GM06990 (cell line): ENCODE data around the gene MED20.

Source experiments
- DNase-seq: peaks from one replicate; pipeline ENCODE4 v3.0.0-alpha.2; 2011; ENCODE audit not compliant: insufficient read length; ENCODE audit errors: extremely low read depth
- H3K27me3 ChIP-seq: replicated peaks from 2 replicates; pipeline ENCODE4 v1.6.0; 2011; ENCODE audit warnings: low read length; ENCODE audit not compliant: control insufficient read depth, insufficient read depth
- H3K36me3 ChIP-seq: 2 replicates; pipeline ENCODE4 v1.5.1; 2011; ENCODE audit warnings: low read length; ENCODE audit not compliant: control insufficient read depth, insufficient read depth
- H3K4me3 ChIP-seq: replicated peaks from 2 replicates; pipeline ENCODE4 v1.5.1; 2011; ENCODE audit warnings: low read depth, mild to moderate bottlenecking, control low read depth, low read length
- TF ChIP-seq, protein P1 (sequence below): IDR thresholded peaks from 2 replicates; pipeline ENCODE4 v1.5.1; 2011; ENCODE audit warnings: low read length, control low read depth, mild to moderate bottlenecking, inconsistent platforms; ENCODE audit not compliant: insufficient read depth, poor library complexity, severe bottlenecking

Gene MED20

GRCh38 chr6:41942067-41942851 is 21.3 kb upstream of the MED20 start:
- Histone ChIP-seq H3K27me3 (no peaks in the 10 kb centered on the region), H3K36me3 (peaks cover 2% of the 10 kb centered on the region; the same call in 1 of the 2 replicates), H3K4me3 (peak overlapping the region; percentile 96)
- TF ChIP-seq, protein P1, sequence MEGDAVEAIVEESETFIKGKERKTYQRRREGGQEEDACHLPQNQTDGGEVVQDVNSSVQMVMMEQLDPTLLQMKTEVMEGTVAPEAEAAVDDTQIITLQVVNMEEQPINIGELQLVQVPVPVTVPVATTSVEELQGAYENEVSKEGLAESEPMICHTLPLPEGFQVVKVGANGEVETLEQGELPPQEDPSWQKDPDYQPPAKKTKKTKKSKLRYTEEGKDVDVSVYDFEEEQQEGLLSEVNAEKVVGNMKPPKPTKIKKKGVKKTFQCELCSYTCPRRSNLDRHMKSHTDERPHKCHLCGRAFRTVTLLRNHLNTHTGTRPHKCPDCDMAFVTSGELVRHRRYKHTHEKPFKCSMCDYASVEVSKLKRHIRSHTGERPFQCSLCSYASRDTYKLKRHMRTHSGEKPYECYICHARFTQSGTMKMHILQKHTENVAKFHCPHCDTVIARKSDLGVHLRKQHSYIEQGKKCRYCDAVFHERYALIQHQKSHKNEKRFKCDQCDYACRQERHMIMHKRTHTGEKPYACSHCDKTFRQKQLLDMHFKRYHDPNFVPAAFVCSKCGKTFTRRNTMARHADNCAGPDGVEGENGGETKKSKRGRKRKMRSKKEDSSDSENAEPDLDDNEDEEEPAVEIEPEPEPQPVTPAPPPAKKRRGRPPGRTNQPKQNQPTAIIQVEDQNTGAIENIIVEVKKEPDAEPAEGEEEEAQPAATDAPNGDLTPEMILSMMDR = no peak
- no peak for DNase-seq

- TF ChIP-seq, protein P1 = no peak
- H3K36me3 ChIP-seq = peaks cover 8% of the 10 kb centered on the region
- DNase-seq = peak; percentile 95
- no peaks in the 10 kb centered on the region for H3K27me3 ChIP-seq
- H3K4me3 ChIP-seq = peak within 1 kb of the TSS; percentile 96
Measured at GRCh38 chr6:41941280-41942066, 20.5 kb upstream of the MED20 start, which contains the start of gene CCND3. CCND3 (minus strand) TSS chr6:41941808; CDS start chr6:41941649, 159 bp downstream.

- H3K4me3 ChIP-seq = peak overlapping the region; percentile 96
- TF ChIP-seq, protein P1 = no peak
- peaks cover 10% of the 10 kb centered on the region for H3K36me3 ChIP-seq
- no peaks in the 10 kb centered on the region for H3K27me3 ChIP-seq
- peak; percentile 66 for DNase-seq
Measured at GRCh38 chr6:41940759-41941279, 19.9 kb upstream of the MED20 start.

DNA sequence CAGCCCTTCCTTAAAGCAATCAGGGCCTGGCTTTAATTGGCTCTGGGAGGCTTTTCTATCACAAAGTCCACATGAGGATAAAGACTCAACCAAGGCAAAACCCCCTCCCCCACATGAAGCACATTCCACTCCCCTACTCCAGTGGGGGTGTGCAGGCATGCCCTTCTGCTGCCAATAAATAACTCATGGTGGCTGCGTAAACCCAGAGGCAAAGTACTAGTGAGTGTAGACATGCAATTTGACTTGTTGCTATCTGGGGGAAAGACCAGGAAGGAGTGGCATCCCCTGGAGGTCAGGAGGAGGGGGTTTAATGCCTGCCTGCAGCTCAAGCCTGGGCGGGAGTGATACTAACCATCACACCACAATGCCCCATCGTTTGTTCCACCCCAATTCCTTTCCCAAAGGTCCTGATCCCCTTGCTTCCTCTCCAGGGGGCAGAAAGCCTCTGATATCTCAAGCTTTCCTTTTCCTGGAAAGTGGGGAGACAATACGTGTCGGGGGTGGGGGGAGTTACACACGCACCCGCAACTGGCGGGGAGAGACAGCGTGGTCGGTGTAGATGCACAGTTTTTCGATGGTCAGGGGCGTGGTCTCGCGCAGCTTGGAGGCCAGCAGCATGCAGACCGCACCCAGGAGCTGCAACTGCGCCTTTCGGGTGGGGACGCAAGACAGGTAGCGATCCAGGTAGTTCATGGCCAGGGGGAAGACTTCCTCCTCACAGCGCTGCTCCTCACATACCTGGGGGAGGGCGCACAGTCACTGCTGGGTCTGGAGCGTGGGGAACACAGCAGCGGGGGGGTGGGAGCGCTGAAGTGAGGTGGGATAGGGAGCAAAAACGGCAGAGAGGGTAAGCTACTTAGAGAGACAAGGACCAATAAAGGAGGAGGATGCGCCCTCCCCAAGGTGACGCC is 19.2 kb upstream of the MED20 start:
- H3K27me3 ChIP-seq = no peaks in the 10 kb centered on the region
- no peak for DNase-seq
- TF ChIP-seq, protein P1 = no peak
- H3K36me3 ChIP-seq = peaks cover 16% of the 10 kb centered on the region
- H3K4me3 ChIP-seq = peak overlapping the region; percentile 96

- H3K4me3 ChIP-seq = peak overlapping the region; percentile 96; the same call in 1 of the 2 replicates
- H3K36me3 ChIP-seq = peaks cover 19% of the 10 kb centered on the region
- no peaks in the 10 kb centered on the region for H3K27me3 ChIP-seq
- DNase-seq = no peak
- TF ChIP-seq, protein P1 = no peak
Measured at GRCh38 chr6:41939176-41939847, 18.4 kb upstream of the MED20 start.
